ENCODE data around the gene SCG5.
"Not testable (repeated sequence)": the region's sequence is repeated elsewhere in the genome, so short reads cannot be mapped to it uniquely, and the experiment has no call there.

The SCG5 gene, protein sequence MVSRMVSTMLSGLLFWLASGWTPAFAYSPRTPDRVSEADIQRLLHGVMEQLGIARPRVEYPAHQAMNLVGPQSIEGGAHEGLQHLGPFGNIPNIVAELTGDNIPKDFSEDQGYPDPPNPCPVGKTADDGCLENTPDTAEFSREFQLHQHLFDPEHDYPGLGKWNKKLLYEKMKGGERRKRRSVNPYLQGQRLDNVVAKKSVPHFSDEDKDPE

DNA sequence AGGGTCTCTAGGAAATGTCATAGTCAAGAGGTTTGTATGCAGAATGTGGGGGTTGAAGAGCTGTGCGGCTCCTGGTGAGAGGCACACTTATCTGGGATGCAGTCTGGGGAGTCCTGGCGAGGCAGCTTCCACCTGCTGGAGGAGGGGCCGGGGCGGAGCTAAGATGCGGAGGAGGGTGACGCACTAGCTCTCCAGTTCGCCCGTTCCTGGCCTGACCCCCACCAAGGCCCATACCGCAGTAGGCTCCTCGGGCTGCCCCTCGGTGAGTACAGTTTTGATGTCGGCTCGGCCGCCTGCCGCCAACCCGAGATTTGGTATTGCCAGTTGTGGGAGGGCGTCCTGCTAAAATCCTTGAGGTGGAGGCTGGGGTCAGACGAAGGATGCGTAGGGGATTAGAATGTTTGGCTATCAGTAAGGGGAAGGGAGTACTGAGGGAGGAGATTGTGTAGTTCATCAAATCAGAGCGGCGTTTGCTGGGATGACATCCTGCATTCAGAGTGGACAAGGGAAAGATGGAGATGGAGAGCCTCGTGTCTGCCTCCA, at the start of gene SCG5:
Gene SCG5, plus strand, starts transcription at position 194 of the 543 bp plus-strand sequence. CDS start 1,883 bp downstream, outside the sequence.
- no peak for DNase-seq

- DNase-seq = not testable (repeated sequence)
These were observed 48.4 kb upstream of the SCG5 start, which contains the start of gene GOLGA8N for GRCh38 chr15:32593151-32593550. TSS of gene GOLGA8N (plus strand) at chr15:32593456.

GRCh38 chr15:32609518-32609917, 32.0 kb upstream of the SCG5 start:
- not testable (repeated sequence) for DNase-seq

DNA sequence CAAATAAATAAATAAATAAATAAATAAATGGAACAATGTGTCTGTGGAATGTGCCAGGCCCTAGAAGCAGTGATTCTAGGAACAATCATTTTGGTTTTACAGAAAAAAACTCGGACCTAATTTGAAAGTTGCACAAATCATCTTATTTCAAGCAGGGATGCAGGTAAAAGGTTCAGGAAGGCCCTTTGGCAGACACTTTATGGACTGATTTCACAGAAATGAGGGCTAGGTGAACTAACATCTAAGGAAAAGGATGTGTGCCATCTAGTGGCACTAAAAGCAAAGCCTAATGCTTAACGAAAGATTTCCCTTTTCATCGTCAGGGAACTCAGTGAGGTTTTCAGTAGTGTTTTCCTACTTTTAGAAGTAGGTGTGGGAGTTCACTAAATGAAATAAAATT, 30.8 kb upstream of the SCG5 start:
- DNase-seq = not testable (repeated sequence)

DNA sequence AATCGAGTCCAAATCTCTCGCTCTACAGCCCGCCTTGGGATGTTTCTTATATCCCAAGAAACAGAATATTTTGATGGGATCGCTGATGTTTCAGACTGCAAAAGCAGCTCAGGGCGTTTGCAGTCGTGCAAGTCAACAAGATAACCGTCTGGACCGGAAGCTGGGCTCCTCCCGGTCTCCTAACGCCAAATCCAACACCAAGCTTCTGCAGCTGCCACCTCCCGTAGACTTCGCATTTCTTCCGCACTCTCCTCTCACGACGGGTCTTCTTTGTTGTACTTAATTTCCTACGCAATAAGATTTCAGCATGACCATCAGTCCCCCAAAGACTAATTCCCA, 26.8 kb upstream of the SCG5 start:
- not testable (repeated sequence) for DNase-seq

- peak; percentile 85 for DNase-seq
These were observed 26.2 kb upstream of the SCG5 start, which contains the start of gene ARHGAP11A for GRCh38 chr15:32615051-32615870. TSS of gene ARHGAP11A (plus strand) at chr15:32615504. CDS start at chr15:32616212, 708 bp downstream.

GRCh38 chr15:32615871-32616426, 25.6 kb upstream of the SCG5 start:
- peak; percentile 5 for DNase-seq

GRCh38 chr15:32636410-32636809, 5.1 kb upstream of the SCG5 start:
- DNase-seq = no peak

DNA sequence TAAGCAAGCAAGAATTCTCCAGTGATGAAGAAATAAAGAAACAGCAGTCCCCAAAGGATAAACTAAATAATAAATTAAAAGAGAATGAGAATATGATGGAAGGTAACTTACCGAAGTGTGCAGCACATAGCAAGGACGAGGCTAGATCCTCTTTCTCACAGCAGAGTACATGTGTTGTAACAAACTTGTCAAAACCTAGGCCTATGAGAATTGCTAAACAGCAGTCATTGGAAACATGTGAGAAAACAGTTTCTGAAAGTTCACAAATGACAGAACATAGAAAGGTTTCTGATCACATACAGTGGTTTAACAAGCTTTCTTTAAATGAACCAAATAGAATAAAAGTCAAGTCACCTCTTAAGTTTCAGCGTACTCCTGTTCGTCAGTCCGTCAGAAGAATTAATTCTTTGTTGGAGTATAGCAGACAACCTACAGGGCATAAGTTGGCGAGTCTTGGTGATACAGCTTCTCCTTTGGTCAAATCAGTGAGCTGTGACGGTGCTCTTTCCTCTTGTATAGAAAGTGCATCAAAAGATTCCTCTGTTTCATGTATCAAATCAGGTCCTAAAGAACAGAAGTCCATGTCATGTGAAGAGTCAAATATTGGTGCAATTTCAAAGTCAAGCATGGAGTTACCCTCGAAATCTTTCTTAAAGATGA, 4.5 kb upstream of the SCG5 start:
- DNase-seq = no peak

- DNase-seq = no peak
These were observed 3.8 kb upstream of the SCG5 start for GRCh38 chr15:32637704-32638103.

GRCh38 chr15:32642667-32643435, 1.3 kb downstream of the SCG5 start:
- DNase-seq = no peak

- no peak for DNase-seq
These were observed 2.5 kb downstream of the SCG5 start for GRCh38 chr15:32643907-32644445.

GRCh38 chr15:32646291-32646690, 4.8 kb downstream of the SCG5 start:
- DNase-seq = no peak

DNA sequence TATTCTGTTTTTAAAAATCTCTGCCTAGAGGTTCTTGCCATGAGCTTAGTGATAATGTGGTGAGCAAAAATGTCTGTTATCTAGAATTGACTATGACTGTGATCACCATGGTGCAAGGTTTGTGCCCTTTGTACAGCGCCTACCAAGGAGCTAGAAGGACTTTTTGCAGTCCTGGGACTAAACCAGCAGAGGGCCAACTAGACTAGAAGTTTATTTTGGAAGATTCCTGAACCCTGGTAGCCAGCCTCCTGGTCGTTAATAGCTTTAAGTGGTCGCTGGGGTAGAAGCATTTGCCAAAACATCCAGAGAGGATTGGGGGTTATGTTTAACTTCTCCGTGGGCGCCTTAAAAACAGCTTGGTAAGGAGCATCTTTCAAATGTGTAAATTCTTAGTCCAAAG, 7.8 kb downstream of the SCG5 start:
- DNase-seq = no peak

DNA sequence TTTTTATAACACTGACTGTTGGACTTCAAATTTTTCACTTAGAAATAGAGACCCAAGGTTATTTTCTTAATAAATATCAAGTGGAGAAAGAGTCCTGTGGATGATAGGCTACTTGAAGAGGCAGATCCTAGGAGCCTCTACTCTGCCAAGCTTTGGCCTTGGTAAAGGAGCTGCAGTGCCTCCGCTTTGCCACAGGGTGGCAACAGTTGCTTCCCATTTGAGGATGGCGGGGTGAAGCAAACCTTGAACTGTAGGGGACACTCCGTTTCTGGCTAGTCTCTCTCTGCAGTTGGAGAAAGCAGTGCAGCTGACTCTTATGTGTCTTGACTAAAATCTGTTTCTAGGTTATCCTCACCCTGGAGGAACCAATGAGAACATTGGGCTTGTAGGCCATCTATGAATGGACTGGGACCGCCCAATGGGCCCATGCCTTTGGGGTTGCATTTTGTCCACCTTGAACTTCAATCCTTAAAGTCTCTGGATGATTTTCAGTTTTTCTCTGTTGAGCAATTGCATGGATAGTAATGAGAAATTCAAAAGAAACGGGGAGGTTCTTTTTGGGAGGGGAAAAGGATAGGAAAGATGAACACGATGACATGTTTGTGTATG, 9.8 kb downstream of the SCG5 start:
- peak; percentile 48 for DNase-seq

DNA sequence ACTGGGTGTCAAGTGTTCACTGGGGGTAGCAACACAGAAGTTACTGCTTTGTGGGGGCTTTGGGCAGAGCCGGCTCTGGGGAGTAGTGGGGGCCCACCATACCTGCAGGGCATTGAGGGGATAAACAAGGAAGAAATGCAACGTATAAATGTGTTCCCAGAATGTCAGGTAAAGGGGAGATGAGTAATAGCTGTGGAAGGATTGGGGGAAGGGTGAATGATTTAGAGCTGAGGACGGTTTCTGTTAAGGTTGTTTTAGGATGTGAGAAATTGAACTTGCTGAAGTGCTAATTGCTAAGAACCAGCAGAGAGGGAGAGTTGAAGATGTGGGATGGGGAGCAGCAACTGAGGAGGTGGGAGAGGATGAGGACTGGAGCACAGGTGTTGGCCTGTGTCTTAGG, 10.7 kb downstream of the SCG5 start:
- no peak for DNase-seq

DNA sequence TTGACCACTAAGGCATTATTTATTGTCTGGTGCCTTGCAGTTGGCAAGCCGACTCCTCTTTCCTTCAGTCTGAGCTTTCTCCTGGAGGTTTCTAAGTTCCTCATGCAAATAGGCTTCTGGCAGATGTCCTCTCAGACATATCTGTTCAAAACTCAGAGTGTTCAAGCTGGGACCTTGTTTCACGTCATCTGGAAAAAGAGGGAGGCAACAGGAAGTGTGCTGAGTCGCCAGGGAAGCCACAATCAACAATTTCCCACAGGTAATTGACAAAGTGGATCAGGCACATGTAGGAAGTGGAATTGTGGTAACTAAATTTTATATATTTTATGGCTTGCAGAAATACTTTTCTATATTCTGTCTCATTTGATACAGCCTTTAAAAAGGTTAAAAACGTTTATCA, 14.6 kb downstream of the SCG5 start:
- no peak for DNase-seq

DNA sequence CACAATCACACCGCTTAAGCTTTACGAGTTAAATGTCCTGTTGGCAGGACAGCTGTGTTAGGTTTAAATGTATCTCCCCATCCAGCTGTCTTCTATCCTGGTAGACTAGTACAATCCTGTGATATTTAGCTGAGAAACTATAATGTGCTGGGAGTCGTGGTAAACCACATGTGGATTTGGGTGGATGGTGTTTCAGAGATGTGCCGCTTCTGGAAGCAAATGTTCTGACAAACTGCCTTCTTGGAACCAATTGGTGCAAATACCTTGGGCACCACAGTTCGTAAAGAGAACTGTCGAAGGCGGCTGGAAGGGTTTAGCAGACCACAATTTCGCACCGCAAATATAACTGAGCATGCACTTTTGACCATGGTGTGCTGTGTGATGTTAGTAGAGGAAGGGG, 15.0 kb downstream of the SCG5 start:
- DNase-seq = no peak

- no peak for DNase-seq
These were observed 15.8 kb downstream of the SCG5 start for GRCh38 chr15:32657198-32657883.

GRCh38 chr15:32657941-32658340, 16.4 kb downstream of the SCG5 start:
- no peak for DNase-seq
